ENCODE results near the gene CHAF1A. TPM values are rescaled to one million over a fixed set of nuclear protein-coding genes. Genes with fewer than 3 reads are reported as not detected.

CHAF1A gene
- total RNA-seq, 1 experiment from 2014 or later = 161 TPM

- ATAC-seq (no peak; the same call in 1 of the 2 replicates), DNase-seq (ENCODE audit: low spot score) (no peak)
- CTCF ChIA-PET = interaction anchor here (0.9 to 2.4 kb wide), 3 partner anchors 75 to 177 kb away, joined by 4 to 13 read pairs (median 4); no protein-coding TSS in a partner anchor
- Mint-ChIP-seq H3K27me3 (ENCODE audit: low read depth) (no peaks in the 10 kb centered on the region), H3K4me3 (no peak overlapping the region), H3K9me3 (no peaks in the 10 kb centered on the region), H3K27ac (peak overlapping the region; percentile 81; the same call in 1 of the 2 replicates), H3K36me3 (peaks cover 25% of the 10 kb centered on the region), H3K4me1 (0 out of 2 replicates have a peak, but pooled peaks cover 3% of the 10 kb centered on the region)
- POLR2A ChIA-PET = interaction anchor here (0.6 to 1.5 kb wide), 3 partner anchors 8 to 103 kb away, joined by 3 to 4 read pairs (median 3); no protein-coding TSS in a partner anchor
- TF ChIP-seq ZNF671 (CRISPR knock-in tag; IDR thresholded peaks at IDR 0.05) = no peak
- TF ChIP-seq ARID4B (CRISPR knock-in tag; IDR thresholded peaks at IDR 0.05; ENCODE audit: borderline replicate concordance) = no peak
- TF ChIP-seq ETV6 (CRISPR knock-in tag; IDR thresholded peaks at IDR 0.05) = 0 out of 2 replicates have a peak, but pooled peaks have one; percentile 49
- no peak for TF ChIP-seq ZNF416 (CRISPR knock-in tag; IDR thresholded peaks at IDR 0.05)
- TF ChIP-seq FOXP4 (CRISPR knock-in tag; IDR thresholded peaks at IDR 0.05) = no peak
- TF ChIP-seq AR (CRISPR knock-in tag; IDR thresholded peaks at IDR 0.05) = 0 out of 2 replicates have a peak, but pooled peaks have one; percentile 9
- 0 out of 2 replicates have a peak, but pooled peaks have one; percentile 35 for TF ChIP-seq E2F1 (CRISPR knock-in tag; IDR thresholded peaks at IDR 0.05)
Observed at GRCh38 chr19:4444765-4445741, 42.6 kb downstream of the CHAF1A start.

- ChIA-PET CTCF (interaction anchor here (2.4 kb wide), 1 partner anchor 179 kb away, joined by 13 read pairs; no protein-coding TSS in a partner anchor), POLR2A (interaction anchor here (0.5 to 0.8 kb wide), 3 partner anchors 9 to 58 kb away, joined by 3 to 4 read pairs (median 3); no protein-coding TSS in a partner anchor)
- Mint-ChIP-seq H3K36me3 (peaks cover 20% of the 10 kb centered on the region), H3K27me3 (ENCODE audit: low read depth) (no peaks in the 10 kb centered on the region), H3K27ac (no peak overlapping the region), H3K4me1 (0 out of 2 replicates have a peak, but pooled peaks cover 3% of the 10 kb centered on the region), H3K9me3 (no peaks in the 10 kb centered on the region), H3K4me3 (no peak overlapping the region)
- ATAC-seq (no peak; the same call in 1 of the 2 replicates), DNase-seq (ENCODE audit: low spot score) (no peak)
- TF ChIP-seq GRHL2 (CRISPR knock-in tag; IDR thresholded peaks at IDR 0.05; ENCODE audit: insufficient replicate concordance, severe bottlenecking) (no peak), ZNF532 (CRISPR knock-in tag; IDR thresholded peaks at IDR 0.05; ENCODE audit: borderline replicate concordance) (no peak), E2F4 (CRISPR knock-in tag; IDR thresholded peaks at IDR 0.05; ENCODE audit: borderline replicate concordance, low read depth) (no peak)
Observed at GRCh38 chr19:4445963-4446703, 43.7 kb downstream of the CHAF1A start.
